GM10248 (cell line): Measurements from ENCODE around the gene VGLL4.
"Not testable (repeated sequence)": the region's sequence is repeated elsewhere in the genome, so short reads cannot be mapped to it uniquely, and the experiment has no call there.

Source experiments
- CTCF ChIA-PET: fragments of 300-600 bp; sonication (Branson Sonifier 250); formaldehyde crosslinking; extraction: SDS; loops from one replicate; lab custom pipeline; 2021; ENCODE audit warnings: antibody characterized with exemption; lab: Yijun Ruan, JAX
- POLR2A ChIA-PET: fragments of 350-650 bp; sonication (Branson Sonifier 250); formaldehyde crosslinking; extraction: SDS; loops from one replicate; lab custom pipeline; 2020; ENCODE audit warnings: antibody characterized with exemption; lab: Yijun Ruan, JAX
- DNase-seq: peaks from one replicate; pipeline ENCODE4 v3.0.0; 2012; ENCODE audit errors: extremely low spot score
- TF ChIP-seq, protein P1 (sequence below): IDR thresholded peaks from 2 replicates; pipeline ENCODE4 v1.5.1; 2012; ENCODE audit warnings: mild to moderate bottlenecking, low read depth; ENCODE audit errors: extremely low read depth, missing control alignments, control extremely low read depth

VGLL4 gene, protein sequence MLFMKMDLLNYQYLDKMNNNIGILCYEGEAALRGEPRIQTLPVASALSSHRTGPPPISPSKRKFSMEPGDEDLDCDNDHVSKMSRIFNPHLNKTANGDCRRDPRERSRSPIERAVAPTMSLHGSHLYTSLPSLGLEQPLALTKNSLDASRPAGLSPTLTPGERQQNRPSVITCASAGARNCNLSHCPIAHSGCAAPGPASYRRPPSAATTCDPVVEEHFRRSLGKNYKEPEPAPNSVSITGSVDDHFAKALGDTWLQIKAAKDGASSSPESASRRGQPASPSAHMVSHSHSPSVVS

DNA sequence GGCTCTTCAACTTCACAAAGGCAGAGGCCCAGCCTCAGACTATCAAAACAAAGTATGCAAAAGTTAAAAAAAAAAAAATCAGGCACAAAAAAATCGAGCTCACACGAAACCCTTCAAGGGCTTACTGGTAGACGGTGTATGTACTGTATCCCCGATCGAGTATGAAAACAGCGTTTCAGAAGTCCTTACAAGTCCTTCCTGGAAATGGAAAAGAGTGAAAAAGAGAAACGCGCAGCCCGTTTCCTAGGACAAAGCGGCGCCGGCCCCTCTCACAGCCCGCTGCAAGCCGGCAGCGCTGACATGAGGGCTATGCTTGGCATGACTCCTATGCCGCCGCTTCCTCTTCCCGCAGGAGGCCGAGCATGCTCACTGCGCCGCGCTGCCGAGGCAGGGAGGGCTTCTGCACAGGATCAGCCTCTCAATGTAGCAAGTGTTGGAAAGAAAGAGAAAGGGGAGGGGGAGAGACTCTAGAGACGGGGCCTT lies at the start of gene VGLL4:
Gene VGLL4 (minus strand): TSS at position 311 of the 483 bp plus-strand sequence. CDS start 397 bp downstream, outside the sequence.
- POLR2A ChIA-PET = interaction anchor here (0.7 kb wide), 1 partner anchor 728 kb away, joined by 4 read pairs; no protein-coding TSS in a partner anchor
- TF ChIP-seq, protein P1, sequence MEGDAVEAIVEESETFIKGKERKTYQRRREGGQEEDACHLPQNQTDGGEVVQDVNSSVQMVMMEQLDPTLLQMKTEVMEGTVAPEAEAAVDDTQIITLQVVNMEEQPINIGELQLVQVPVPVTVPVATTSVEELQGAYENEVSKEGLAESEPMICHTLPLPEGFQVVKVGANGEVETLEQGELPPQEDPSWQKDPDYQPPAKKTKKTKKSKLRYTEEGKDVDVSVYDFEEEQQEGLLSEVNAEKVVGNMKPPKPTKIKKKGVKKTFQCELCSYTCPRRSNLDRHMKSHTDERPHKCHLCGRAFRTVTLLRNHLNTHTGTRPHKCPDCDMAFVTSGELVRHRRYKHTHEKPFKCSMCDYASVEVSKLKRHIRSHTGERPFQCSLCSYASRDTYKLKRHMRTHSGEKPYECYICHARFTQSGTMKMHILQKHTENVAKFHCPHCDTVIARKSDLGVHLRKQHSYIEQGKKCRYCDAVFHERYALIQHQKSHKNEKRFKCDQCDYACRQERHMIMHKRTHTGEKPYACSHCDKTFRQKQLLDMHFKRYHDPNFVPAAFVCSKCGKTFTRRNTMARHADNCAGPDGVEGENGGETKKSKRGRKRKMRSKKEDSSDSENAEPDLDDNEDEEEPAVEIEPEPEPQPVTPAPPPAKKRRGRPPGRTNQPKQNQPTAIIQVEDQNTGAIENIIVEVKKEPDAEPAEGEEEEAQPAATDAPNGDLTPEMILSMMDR = no peak
- peak; percentile 74 for DNase-seq
- CTCF ChIA-PET = interaction anchor here (0.8 to 1.6 kb wide), 7 partner anchors 8 to 264 kb away, joined by 3 to 9 read pairs (median 4); no protein-coding TSS in a partner anchor

DNA sequence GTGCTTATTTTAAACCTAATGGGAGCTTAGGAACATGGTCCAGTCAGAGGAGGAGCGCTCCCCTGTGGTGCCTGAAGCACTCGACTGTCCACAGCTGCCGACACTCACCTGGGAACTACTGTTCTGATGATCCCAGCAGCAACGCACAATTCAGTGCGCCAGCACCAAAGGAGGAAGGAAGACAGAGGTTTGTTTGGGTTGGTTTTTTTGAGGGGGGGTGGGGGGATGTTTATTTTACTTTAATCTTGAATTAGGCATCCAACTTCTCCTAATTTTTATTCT lies 48.8 kb upstream of the VGLL4 start:
- ChIA-PET CTCF (interaction anchor here (1.6 kb wide), 1 partner anchor 13 kb away, joined by 4 read pairs; no protein-coding TSS in a partner anchor), POLR2A (interaction anchor here (0.7 kb wide), 1 partner anchor 75 kb away, joined by 3 read pairs; no protein-coding TSS in a partner anchor)
- DNase-seq = no peak

DNA sequence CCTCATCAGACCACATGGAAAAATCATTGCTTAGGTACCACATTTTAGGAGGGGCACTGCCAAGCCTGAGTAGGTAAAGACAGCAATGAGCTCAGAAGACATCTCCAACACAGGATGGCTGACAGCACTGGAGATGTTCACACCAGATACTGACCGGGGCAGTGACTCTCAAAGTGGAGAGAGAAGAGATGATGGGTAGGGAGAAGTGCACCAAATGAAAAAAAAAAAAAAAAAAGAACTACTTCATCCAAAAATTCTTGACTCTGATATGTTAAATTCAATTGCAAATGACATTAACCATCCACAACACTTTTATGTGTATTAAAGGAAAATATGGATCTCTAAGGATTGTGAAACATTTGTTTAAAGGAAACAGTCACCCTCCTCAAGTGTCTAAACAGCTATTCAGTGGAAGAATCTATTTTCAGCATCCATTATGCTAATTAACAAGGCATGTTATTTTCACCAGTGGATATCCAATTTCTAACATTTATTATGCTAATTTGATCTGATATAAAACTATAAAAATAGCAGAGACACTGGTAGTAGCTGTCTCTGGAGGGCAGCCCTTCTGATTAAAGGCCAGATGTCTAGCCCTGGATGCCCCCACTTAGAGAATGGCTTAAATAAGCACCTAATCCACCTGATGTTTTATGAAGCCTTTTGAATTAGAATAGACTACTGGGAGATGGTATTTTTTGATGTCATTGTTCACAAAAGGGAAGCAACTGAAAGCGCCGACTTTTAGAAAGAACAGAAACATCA lies 48.2 kb upstream of the VGLL4 start:
- POLR2A ChIA-PET = interaction anchor here (0.7 kb wide), 1 partner anchor 75 kb away, joined by 3 read pairs; no protein-coding TSS in a partner anchor
- TF ChIP-seq, protein P1 = no peak
- CTCF ChIA-PET = interaction anchor here (1.6 kb wide), 2 partner anchors 8 to 13 kb away, joined by 4 to 9 read pairs; no protein-coding TSS in a partner anchor
- DNase-seq = no peak

More for the DNA sequence above, 48.8 kb upstream of the VGLL4 start:
- TF ChIP-seq, protein P1 = no peak

DNA sequence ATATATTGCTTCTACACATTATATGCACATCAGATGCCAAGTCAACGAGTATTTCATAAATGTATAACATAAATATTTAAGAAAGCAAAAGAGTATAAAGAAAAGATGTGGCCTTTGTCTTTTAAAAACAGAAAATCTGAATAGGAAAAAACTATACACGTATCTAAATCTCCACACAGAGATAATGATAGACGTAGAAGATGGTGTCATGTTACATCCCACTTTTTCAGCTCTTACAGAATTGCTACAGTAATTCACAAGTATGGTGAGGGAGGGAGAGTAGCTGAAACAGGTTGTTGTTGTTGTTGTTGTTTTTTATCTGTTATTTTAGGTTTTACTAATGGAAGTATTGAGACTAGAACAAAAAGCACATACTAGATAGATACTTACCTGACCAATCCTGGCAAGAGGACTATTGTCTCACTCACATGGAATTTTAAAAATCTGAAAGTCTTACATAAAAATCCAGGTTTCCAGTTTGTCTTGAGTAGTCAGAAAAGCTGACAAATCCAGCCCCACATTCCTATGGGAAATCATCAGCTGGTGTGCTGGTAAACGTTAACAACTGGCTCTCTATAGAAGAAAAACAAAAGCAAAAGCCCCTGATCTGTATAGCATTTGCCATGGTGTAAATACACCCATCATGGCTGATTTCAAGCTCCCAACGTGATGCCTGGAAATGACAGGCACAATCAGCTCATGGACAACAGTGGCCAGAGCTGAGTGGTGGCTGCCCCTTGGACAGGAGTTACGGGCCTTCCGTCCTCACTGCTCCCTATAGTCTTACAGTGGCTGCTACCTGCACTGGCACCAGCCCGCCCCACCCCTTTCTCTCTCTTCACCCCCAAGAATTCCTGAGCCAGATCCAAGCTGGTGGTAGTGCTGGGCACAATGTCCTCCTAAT lies 47.4 kb upstream of the VGLL4 start:
- POLR2A ChIA-PET = no interaction called here
- no peak for DNase-seq
- CTCF ChIA-PET = interaction anchor here (1.6 kb wide), 2 partner anchors 9 to 12 kb away, joined by 4 to 9 read pairs; no protein-coding TSS in a partner anchor
- TF ChIP-seq, protein P1 = no peak

DNA sequence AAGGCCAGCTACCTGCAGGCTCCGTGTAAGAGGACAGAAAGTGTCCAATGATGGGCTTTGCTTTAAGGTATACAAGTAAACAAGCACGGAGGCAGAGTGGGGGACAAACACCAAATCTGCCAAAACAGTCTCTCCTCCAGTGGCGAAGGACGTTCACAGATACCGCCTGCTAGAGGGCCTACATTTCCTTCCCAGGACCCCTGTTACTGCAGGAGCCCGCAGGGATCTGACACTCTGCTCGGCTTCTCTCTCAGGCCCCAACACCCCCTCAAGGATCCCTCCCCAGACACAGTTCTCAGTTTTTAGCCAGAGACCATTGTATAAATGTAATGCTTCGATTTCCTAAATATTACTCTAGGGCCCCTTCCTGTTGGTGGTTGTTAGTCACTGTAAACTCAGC lies 46.0 kb upstream of the VGLL4 start:
- POLR2A ChIA-PET = no interaction called here
- DNase-seq = no peak
- TF ChIP-seq, protein P1 = no peak
- CTCF ChIA-PET = no interaction called here

DNA sequence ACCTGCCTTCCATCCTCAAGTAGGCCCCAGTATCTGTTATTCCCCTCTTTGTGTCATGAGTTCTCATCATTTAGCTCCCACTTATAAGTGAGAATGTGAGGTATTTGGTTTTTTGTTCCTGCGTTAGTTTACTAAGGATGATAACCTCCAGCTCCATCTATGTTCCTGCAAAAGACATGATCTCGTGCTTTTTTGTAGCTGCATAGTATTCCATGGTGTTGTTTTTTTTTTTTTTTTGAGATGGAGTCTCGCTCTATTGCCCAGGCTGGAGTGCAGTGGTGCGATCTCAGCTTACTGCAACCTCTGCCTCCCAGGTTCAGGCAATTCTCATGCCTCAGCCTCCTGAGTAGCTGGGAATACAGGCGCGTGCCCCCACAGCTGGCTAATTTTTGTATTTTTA lies 41.3 kb upstream of the VGLL4 start:
- POLR2A ChIA-PET, DNase-seq: not testable (repeated sequence)
- CTCF ChIA-PET = interaction anchor here (1.2 kb wide), 1 partner anchor 31 kb away, joined by 3 read pairs; no protein-coding TSS in a partner anchor
